Measurements from ENCODE around the gene PLSCR5. TPM values are rescaled to one million over a fixed set of nuclear protein-coding genes. Genes with fewer than 3 reads are reported as not detected.

PLSCR5 gene
- total RNA-seq, 3 donors from 2014 or later, result not detected

- ATAC-seq (peak; percentile 92), DNase-seq (peak; percentile 94 to 97 (median 94))
- Histone ChIP-seq H3K9me3 (no peaks in the 10 kb centered on the region), H3K4me3 (peak within 1 kb of the TSS; percentile 35), H3K4me1 (ENCODE audit: low read depth) (peaks cover 20% of the 10 kb centered on the region), H3K36me3 (ENCODE audit: low read depth) (no peaks in the 10 kb centered on the region)
- intact Hi-C loops (cut with DNase I, micrococcal nuclease), result loop anchor here in 1 of 2 donors (5.0 kb wide), 1 partner anchor 37 kb away; no protein-coding TSS in a partner anchor
- no peak for TF ChIP-seq CTCF (IDR thresholded peaks at IDR 0.05)
These were observed 60.9 kb downstream of the PLSCR5 start, which contains the start of gene PLSCR1 for GRCh38 chr3:146544002-146544928. Gene PLSCR1 (minus strand): TSS chr3:146544607. CDS start chr3:146536552, 8,055 bp downstream.

GRCh38 chr3:146543461-146544001, 61.6 kb downstream of the PLSCR5 start:
- Histone ChIP-seq H3K9me3 (no peaks in the 10 kb centered on the region), H3K36me3 (ENCODE audit: low read depth) (no peaks in the 10 kb centered on the region), H3K4me1 (ENCODE audit: low read depth) (peaks cover 20% of the 10 kb centered on the region), H3K4me3 (peak overlapping the region; percentile 35)
- intact Hi-C loops (cut with DNase I, micrococcal nuclease), result loop anchor here in 1 of 2 donors (5.0 kb wide), 1 partner anchor 36 kb away; no protein-coding TSS in a partner anchor
- TF ChIP-seq CTCF (IDR thresholded peaks at IDR 0.05), result no peak
- peak; percentile 13 for ATAC-seq
- peak in 1 of 3 donors; percentile 40 for DNase-seq

GRCh38 chr3:146542978-146543377, 62.2 kb downstream of the PLSCR5 start:
- intact Hi-C loops (cut with DNase I, micrococcal nuclease), result loop anchor here in 1 of 2 donors (5.0 kb wide), 1 partner anchor 36 kb away; no protein-coding TSS in a partner anchor
- H3K4me3 ChIP-seq, result no peak overlapping the region
- no peaks in the 10 kb centered on the region for H3K36me3 ChIP-seq (ENCODE audit: low read depth)
- no peak for TF ChIP-seq CTCF (IDR thresholded peaks at IDR 0.05)
- ATAC-seq (no peak), DNase-seq (no peak)
- peaks cover 20% of the 10 kb centered on the region for H3K4me1 ChIP-seq (ENCODE audit: low read depth)
- H3K9me3 ChIP-seq, result no peaks in the 10 kb centered on the region

GRCh38 chr3:146542179-146542578, 63.0 kb downstream of the PLSCR5 start:
- H3K9me3 ChIP-seq, result no peaks in the 10 kb centered on the region
- peaks cover 20% of the 10 kb centered on the region for H3K4me1 ChIP-seq (ENCODE audit: low read depth)
- H3K36me3 ChIP-seq (ENCODE audit: low read depth), result no peaks in the 10 kb centered on the region
- intact Hi-C loops (cut with DNase I, micrococcal nuclease), result loop anchor here in 1 of 2 donors (5.0 kb wide), 1 partner anchor 35 kb away; no protein-coding TSS in a partner anchor
- TF ChIP-seq CTCF (IDR thresholded peaks at IDR 0.05), result no peak
- DNase-seq, result peak in 1 of 3 donors; percentile 22
- H3K4me3 ChIP-seq, result no peak overlapping the region
- ATAC-seq, result no peak

GRCh38 chr3:146540978-146541377, 64.2 kb downstream of the PLSCR5 start:
- H3K4me1 ChIP-seq (ENCODE audit: low read depth), result peaks cover 20% of the 10 kb centered on the region
- intact Hi-C loops (cut with DNase I, micrococcal nuclease), result loop anchor here in 1 of 2 donors (5.0 kb wide), 1 partner anchor 34 kb away; no protein-coding TSS in a partner anchor
- ATAC-seq, result no peak

More at GRCh38 chr3:146540978-146541377, 64.2 kb downstream of the PLSCR5 start:
- no peaks in the 10 kb centered on the region for H3K36me3 ChIP-seq (ENCODE audit: low read depth)
- TF ChIP-seq CTCF (IDR thresholded peaks at IDR 0.05), result no peak
- H3K4me3 ChIP-seq, result no peak overlapping the region
- no peak for DNase-seq
- H3K9me3 ChIP-seq, result no peaks in the 10 kb centered on the region

Data from mucosa of descending colon (tissue), 3 donors.